HFFc6 (cell line): ENCODE results near the gene SPINK9. TPM values are rescaled to one million over a fixed set of nuclear protein-coding genes. Genes with fewer than 3 reads are reported as not detected.
A peak's percentile ranks its signal among the peaks of the same experiment; 100 is the strongest.

ENCODE experiments used
- DNase-seq: peaks from one replicate; pipeline ENCODE4 v3.0.0-alpha.2; 2018
- H3K27ac Mint-ChIP-seq: 2 replicates; pipeline ENCODE4 v1.8.0; 2020; ENCODE audit warnings: mild to moderate bottlenecking, mixed read lengths
- H3K27me3 Mint-ChIP-seq: 2 replicates; pipeline ENCODE4 v1.8.0; 2021; ENCODE audit warnings: mild to moderate bottlenecking, moderate library complexity, mixed read lengths; ENCODE audit not compliant: insufficient read depth
- H3K36me3 Mint-ChIP-seq: 2 replicates; pipeline ENCODE4 v1.8.0; 2021; ENCODE audit warnings: low read depth, mixed read lengths
- H3K4me1 Mint-ChIP-seq: 2 replicates; pipeline ENCODE4 v1.8.0; 2020; ENCODE audit warnings: low read depth, mixed read lengths
- H3K4me3 Mint-ChIP-seq: 2 replicates; pipeline ENCODE4 v1.8.0; 2020; ENCODE audit warnings: mild to moderate bottlenecking, moderate library complexity, mixed read lengths
- H3K9me3 Mint-ChIP-seq: 2 replicates; pipeline ENCODE4 v1.8.0; 2020; ENCODE audit warnings: mild to moderate bottlenecking, mixed read lengths
- total RNA-seq, 6 experiments: library from RNA; stranded (reverse); fragmentation: NEBNext Ultra II Directional; extraction: Animal tissue kit (Norgen Biotek cat#: 25700); gene quantifications; 2 replicates in 1 of 6; 3 replicates in 5 of 6; pipeline ENCODE4 v1.2.3, GENCODE V29; 2021
- TF ChIP-seq, protein P1 (sequence below): fragments of 200-600 bp; sonication (generic); IDR thresholded peaks from 2 replicates; pipeline ENCODE4 v1.5.0; 2021; ENCODE audit warnings: antibody characterized with exemption, mild to moderate bottlenecking

Gene SPINK9
- total RNA-seq, 6 experiments from 2014 or later, result not detected

- peaks cover 25% of the 10 kb centered on the region for H3K36me3 Mint-ChIP-seq
- DNase-seq, result no peak
- TF ChIP-seq, protein P1, sequence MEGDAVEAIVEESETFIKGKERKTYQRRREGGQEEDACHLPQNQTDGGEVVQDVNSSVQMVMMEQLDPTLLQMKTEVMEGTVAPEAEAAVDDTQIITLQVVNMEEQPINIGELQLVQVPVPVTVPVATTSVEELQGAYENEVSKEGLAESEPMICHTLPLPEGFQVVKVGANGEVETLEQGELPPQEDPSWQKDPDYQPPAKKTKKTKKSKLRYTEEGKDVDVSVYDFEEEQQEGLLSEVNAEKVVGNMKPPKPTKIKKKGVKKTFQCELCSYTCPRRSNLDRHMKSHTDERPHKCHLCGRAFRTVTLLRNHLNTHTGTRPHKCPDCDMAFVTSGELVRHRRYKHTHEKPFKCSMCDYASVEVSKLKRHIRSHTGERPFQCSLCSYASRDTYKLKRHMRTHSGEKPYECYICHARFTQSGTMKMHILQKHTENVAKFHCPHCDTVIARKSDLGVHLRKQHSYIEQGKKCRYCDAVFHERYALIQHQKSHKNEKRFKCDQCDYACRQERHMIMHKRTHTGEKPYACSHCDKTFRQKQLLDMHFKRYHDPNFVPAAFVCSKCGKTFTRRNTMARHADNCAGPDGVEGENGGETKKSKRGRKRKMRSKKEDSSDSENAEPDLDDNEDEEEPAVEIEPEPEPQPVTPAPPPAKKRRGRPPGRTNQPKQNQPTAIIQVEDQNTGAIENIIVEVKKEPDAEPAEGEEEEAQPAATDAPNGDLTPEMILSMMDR, result no peak
- peak overlapping the region; percentile 99 for H3K4me3 Mint-ChIP-seq
- H3K27ac Mint-ChIP-seq, result peak overlapping the region; percentile 97
- H3K9me3 Mint-ChIP-seq, result no peaks in the 10 kb centered on the region
- no peaks in the 10 kb centered on the region for H3K27me3 Mint-ChIP-seq
- H3K4me1 Mint-ChIP-seq, result peaks cover 67% of the 10 kb centered on the region
Measured at GRCh38 chr5:148385094-148385493, 49.7 kb downstream of the SPINK9 start.

DNA sequence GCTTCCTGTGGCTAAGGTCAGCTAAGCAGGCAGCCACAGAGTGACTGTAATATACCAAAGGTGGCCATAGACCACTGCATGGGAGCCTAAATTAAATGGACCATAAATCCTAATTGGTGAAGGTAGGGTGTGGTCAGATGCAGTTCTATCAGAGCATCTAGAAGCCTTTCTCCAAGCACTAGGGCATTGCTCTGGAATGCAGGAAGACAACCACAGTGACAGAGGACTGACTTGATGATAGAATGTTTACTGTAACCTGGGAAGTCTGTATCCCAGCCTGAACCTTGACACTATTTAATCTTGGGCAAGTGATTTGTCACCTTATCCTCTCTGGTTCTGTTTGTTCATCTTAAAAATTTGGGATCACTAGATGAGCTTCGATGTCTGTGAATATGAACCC lies 50.7 kb downstream of the SPINK9 start:
- DNase-seq, result no peak
- H3K9me3 Mint-ChIP-seq, result no peaks in the 10 kb centered on the region
- TF ChIP-seq, protein P1, result no peak
- peaks cover 74% of the 10 kb centered on the region for H3K4me1 Mint-ChIP-seq
- H3K4me3 Mint-ChIP-seq, result peak overlapping the region; percentile 99; the same call in 1 of the 2 replicates
- H3K27me3 Mint-ChIP-seq, result no peaks in the 10 kb centered on the region
- peaks cover 25% of the 10 kb centered on the region for H3K36me3 Mint-ChIP-seq
- peak overlapping the region; percentile 97 for H3K27ac Mint-ChIP-seq

DNA sequence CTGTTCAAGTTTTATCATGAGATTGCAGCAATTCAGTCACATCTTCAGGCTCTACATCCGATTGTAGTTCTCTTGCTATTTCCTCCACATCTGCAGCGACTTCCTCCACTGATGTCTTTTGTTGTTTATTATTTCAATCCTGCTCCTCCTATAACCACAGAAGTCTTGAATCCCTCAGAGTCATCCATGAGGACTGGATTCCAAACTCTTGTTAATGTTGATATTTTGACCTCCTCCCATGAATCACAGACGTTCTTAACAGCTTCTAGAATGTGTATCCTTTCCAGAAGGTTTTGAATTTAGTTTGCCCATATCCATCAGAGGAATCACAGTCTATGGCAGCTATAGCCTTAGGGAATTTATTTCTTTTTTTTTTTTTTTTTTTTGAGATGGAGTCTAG lies 52.0 kb downstream of the SPINK9 start:
- Mint-ChIP-seq H3K36me3 (peaks cover 25% of the 10 kb centered on the region), H3K4me1 (peaks cover 80% of the 10 kb centered on the region), H3K9me3 (no peaks in the 10 kb centered on the region)

GRCh38 chr5:148388696-148389095 lies 53.3 kb downstream of the SPINK9 start:
- no peaks in the 10 kb centered on the region for H3K9me3 Mint-ChIP-seq
- TF ChIP-seq, protein P1, result no peak
- no peaks in the 10 kb centered on the region; the same call in 1 of the 2 replicates for H3K27me3 Mint-ChIP-seq
- H3K27ac Mint-ChIP-seq, result peak overlapping the region; percentile 67
- DNase-seq, result no peak
- H3K36me3 Mint-ChIP-seq, result peaks cover 25% of the 10 kb centered on the region
- peaks cover 82% of the 10 kb centered on the region for H3K4me1 Mint-ChIP-seq
- H3K4me3 Mint-ChIP-seq, result no peak overlapping the region

More for the DNA sequence above, 52.0 kb downstream of the SPINK9 start:
- Mint-ChIP-seq H3K27ac (peak overlapping the region; percentile 97), H3K27me3 (no peaks in the 10 kb centered on the region), H3K4me3 (peak overlapping the region; percentile 66)
- TF ChIP-seq, protein P1, result no peak
- DNase-seq, result peak; percentile 89

Other genes with a start within 250 kb of the SPINK9 start
- not detected for gene SPINK14, start 167.0 kb upstream of the SPINK9 start, total RNA-seq
- not detected for gene SPINK6, start 132.5 kb upstream of the SPINK9 start, total RNA-seq
- not detected for gene MARCOL, start 97.0 kb upstream of the SPINK9 start, total RNA-seq
- gene SPINK13, start 66.8 kb upstream of the SPINK9 start, total RNA-seq, result not detected
- not detected for gene SPINK7, start 23.1 kb upstream of the SPINK9 start, total RNA-seq
- 10 to 100 TPM; 28.1 to 31.7 (median 30.9) TPM for gene FBXO38, start 48.4 kb downstream of the SPINK9 start, total RNA-seq